Activated CD8-positive, alpha-beta memory T cell treated with anti-CD3 and anti-CD28 coated beads, Interleukin-2, amount 50 U/mL, for 4 hours (primary cell): ENCODE measurements around the gene DST.

Source experiments
- DNase-seq: peaks from one replicate; pipeline ENCODE4 v3.0.0-alpha.2; 2020

Gene DST

GRCh38 chr6:56660381-56660730 lies 17.7 kb upstream of the DST start:
- no peak for DNase-seq

- no peak for DNase-seq
Observed at GRCh38 chr6:56659721-56660380, 17.2 kb upstream of the DST start.

GRCh38 chr6:56658326-56658725 lies 15.6 kb upstream of the DST start:
- no peak for DNase-seq

- DNase-seq: no peak
Observed at GRCh38 chr6:56657354-56657753, 14.7 kb upstream of the DST start.

GRCh38 chr6:56656466-56656865 lies 13.8 kb upstream of the DST start:
- no peak for DNase-seq

- no peak for DNase-seq
Observed at GRCh38 chr6:56655996-56656395, 13.3 kb upstream of the DST start.

GRCh38 chr6:56655249-56655648 lies 12.6 kb upstream of the DST start:
- no peak for DNase-seq

GRCh38 chr6:56652994-56653393 lies 10.3 kb upstream of the DST start:
- DNase-seq: no peak

GRCh38 chr6:56652231-56652630 lies 9.5 kb upstream of the DST start:
- no peak for DNase-seq

- DNase-seq: no peak
Observed at GRCh38 chr6:56650191-56650590, 7.5 kb upstream of the DST start.

GRCh38 chr6:56649782-56650181 lies 7.1 kb upstream of the DST start:
- no peak for DNase-seq

- no peak for DNase-seq
Observed at GRCh38 chr6:56649053-56649769, 6.5 kb upstream of the DST start.

- no peak for DNase-seq
Observed at GRCh38 chr6:56647172-56647762, 4.6 kb upstream of the DST start.

GRCh38 chr6:56644366-56644765 lies 1.7 kb upstream of the DST start:
- DNase-seq: no peak

- no peak for DNase-seq
Observed at GRCh38 chr6:56643379-56644089, 845 bp upstream of the DST start.

GRCh38 chr6:56640374-56640773 lies 2.3 kb downstream of the DST start:
- DNase-seq: no peak

- DNase-seq: no peak
Observed at GRCh38 chr6:56638760-56639159, 3.9 kb downstream of the DST start.

- no peak for DNase-seq
Observed at GRCh38 chr6:56637640-56638039, 5.0 kb downstream of the DST start.

GRCh38 chr6:56628105-56628504 lies 14.6 kb downstream of the DST start:
- no peak for DNase-seq

- no peak for DNase-seq
Observed at GRCh38 chr6:56625356-56625755, 17.3 kb downstream of the DST start.

GRCh38 chr6:56624728-56625069 lies 18.0 kb downstream of the DST start:
- no peak for DNase-seq

- DNase-seq: no peak
Observed at GRCh38 chr6:56624046-56624727, 18.5 kb downstream of the DST start.

GRCh38 chr6:56620229-56620868 lies 22.3 kb downstream of the DST start:
- DNase-seq: no peak
